Gastrocnemius medialis (tissue), 4 donors: ENCODE measurements around the gene SLC39A11.

Source experiments
- POLR2A ChIP-seq, 2 donors: fragments of 450-650 bp; IDR thresholded peaks; one replicate each; pipeline ENCODE4 v1.6.1; 2017; ENCODE audit warnings: antibody characterized with exemption in 2 of 2, mild to moderate bottlenecking in 2 of 2, moderate library complexity in 2 of 2
- TF ChIP-seq, protein P1 (sequence below), 5 experiments: fragments of 450-650 bp in 3 of 5; fragments of 200-600 bp in 2 of 5; sonication (generic) in 2 of 5; IDR thresholded peaks in 4 of 5; conservative IDR thresholded peaks in 1 of 5; 1 replicate in 4 of 5; 2 replicates in 1 of 5; pipeline ENCODE4 v1.5.1; 2016 to 2019; ENCODE audit warnings: antibody characterized with exemption in 5 of 5, mild to moderate bottlenecking in 3 of 5, moderate library complexity in 3 of 5

- TF ChIP-seq POLR2A (IDR thresholded peaks at IDR 0.05): no peak
- TF ChIP-seq, protein P1, sequence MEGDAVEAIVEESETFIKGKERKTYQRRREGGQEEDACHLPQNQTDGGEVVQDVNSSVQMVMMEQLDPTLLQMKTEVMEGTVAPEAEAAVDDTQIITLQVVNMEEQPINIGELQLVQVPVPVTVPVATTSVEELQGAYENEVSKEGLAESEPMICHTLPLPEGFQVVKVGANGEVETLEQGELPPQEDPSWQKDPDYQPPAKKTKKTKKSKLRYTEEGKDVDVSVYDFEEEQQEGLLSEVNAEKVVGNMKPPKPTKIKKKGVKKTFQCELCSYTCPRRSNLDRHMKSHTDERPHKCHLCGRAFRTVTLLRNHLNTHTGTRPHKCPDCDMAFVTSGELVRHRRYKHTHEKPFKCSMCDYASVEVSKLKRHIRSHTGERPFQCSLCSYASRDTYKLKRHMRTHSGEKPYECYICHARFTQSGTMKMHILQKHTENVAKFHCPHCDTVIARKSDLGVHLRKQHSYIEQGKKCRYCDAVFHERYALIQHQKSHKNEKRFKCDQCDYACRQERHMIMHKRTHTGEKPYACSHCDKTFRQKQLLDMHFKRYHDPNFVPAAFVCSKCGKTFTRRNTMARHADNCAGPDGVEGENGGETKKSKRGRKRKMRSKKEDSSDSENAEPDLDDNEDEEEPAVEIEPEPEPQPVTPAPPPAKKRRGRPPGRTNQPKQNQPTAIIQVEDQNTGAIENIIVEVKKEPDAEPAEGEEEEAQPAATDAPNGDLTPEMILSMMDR (IDR thresholded peaks at IDR 0.05 in 4 of 5, conservative IDR thresholded peaks at IDR 0.05 in 1 of 5): no peak
Measured at GRCh38 chr17:72714357-72714966, 378.0 kb downstream of the SLC39A11 start.
